ENCODE measurements around the gene FAM204A.

Gene FAM204A

GRCh38 chr10:118253397-118253796 is 88.7 kb downstream of the FAM204A start:
- Mint-ChIP-seq H3K27ac (no peak overlapping the region), H3K36me3 (no peaks in the 10 kb centered on the region), H3K9me3 (no peaks in the 10 kb centered on the region), H3K4me3 (no peak overlapping the region), H3K4me1 (no peaks in the 10 kb centered on the region)
- no peak for DNase-seq (ENCODE audit: low spot score in 2 of 2)
- no peak for ATAC-seq

GRCh38 chr10:118251791-118252190 is 90.3 kb downstream of the FAM204A start:
- no peak overlapping the region for H3K27ac Mint-ChIP-seq
- no peak overlapping the region for H3K4me3 Mint-ChIP-seq
- H3K36me3 Mint-ChIP-seq: no peaks in the 10 kb centered on the region
- H3K9me3 Mint-ChIP-seq: no peaks in the 10 kb centered on the region
- DNase-seq (ENCODE audit: low spot score in 2 of 2) (no peak), ATAC-seq (no peak)
- no peaks in the 10 kb centered on the region for H3K4me1 Mint-ChIP-seq

GRCh38 chr10:118249714-118250113 is 92.4 kb downstream of the FAM204A start:
- Mint-ChIP-seq H3K4me3 (no peak overlapping the region), H3K27ac (no peak overlapping the region), H3K4me1 (no peaks in the 10 kb centered on the region), H3K36me3 (no peaks in the 10 kb centered on the region), H3K9me3 (no peaks in the 10 kb centered on the region)
- ATAC-seq: no peak
- DNase-seq (ENCODE audit: low spot score in 2 of 2): no peak

Measured in stimulated activated effector memory CD8-positive, alpha-beta T cell treated with anti-CD3 and anti-CD28 coated beads, Interleukin-12 subunit alpha, Interleukin-12 subunit beta, amount 100 ng/mL, for 72 hours (primary cell).